Breast epithelium (tissue), 4 donors: ENCODE data around the gene TPSG1. TPM values are rescaled to one million over a fixed set of nuclear protein-coding genes. Genes with fewer than 3 reads are reported as not detected.
"Not testable (repeated sequence)": the region's sequence is repeated elsewhere in the genome, so short reads cannot be mapped to it uniquely, and the experiment has no call there.

Experiments
- DNase-seq, 2 donors: peaks; one replicate each; pipeline ENCODE4 v3.0.0-alpha.2; 2019; ENCODE audit warnings: low spot score in 2 of 2
- H3K27ac ChIP-seq, 2 donors: fragments of 200-600 bp; sonication (generic) in 1 of 2; one replicate each; pipeline ENCODE4 v1.5.1; 2016 to 2019; ENCODE audit warnings: mild to moderate bottlenecking in 1 of 2
- H3K27me3 ChIP-seq, 2 donors: fragments of 200-600 bp; sonication (generic) in 1 of 2; one replicate each; pipeline versions ENCODE4 v1.5.1 to v1.6.0; 2017 to 2019; ENCODE audit warnings: control low read depth in 1 of 2, mild to moderate bottlenecking in 1 of 2
- H3K36me3 ChIP-seq: fragments of 200-600 bp; one replicate; pipeline ENCODE4 v1.5.1; 2019
- H3K4me1 ChIP-seq, 2 donors: fragments of 200-600 bp; sonication (generic); one replicate each; pipeline ENCODE4 v1.5.1; 2016 to 2019; ENCODE audit warnings: control low read depth in 1 of 2
- H3K4me3 ChIP-seq, 3 donors: fragments of 200-600 bp; sonication (generic); 1 replicate in 2 of 3; 2 replicates in 1 of 3; pipeline ENCODE4 v1.5.1; 2016 to 2019; ENCODE audit warnings: mild to moderate bottlenecking in 3 of 3, moderate library complexity in 2 of 3
- H3K9me3 ChIP-seq, 2 donors: fragments of 200-600 bp; sonication (generic) in 1 of 2; one replicate each; pipeline ENCODE4 v1.5.1; 2016 to 2019; ENCODE audit warnings: control low read depth in 1 of 2
- CTCF ChIP-seq, 3 donors: fragments of 450-650 bp; IDR thresholded peaks; one replicate each; pipeline ENCODE4 v1.5.1; 2016 to 2017; ENCODE audit warnings: antibody characterized with exemption in 3 of 3, mild to moderate bottlenecking in 3 of 3, moderate library complexity in 3 of 3
- POLR2A ChIP-seq: fragments of 450-650 bp; IDR thresholded peaks from one replicate; pipeline ENCODE4 v1.6.1; 2016; ENCODE audit warnings: antibody characterized with exemption, mild to moderate bottlenecking, moderate library complexity
- POLR2AphosphoS5 ChIP-seq, 3 donors: sonication (generic); formaldehyde crosslinking; IDR thresholded peaks; one replicate each; pipeline ENCODE4 v1.6.1; 2017; ENCODE audit warnings: antibody characterized with exemption in 3 of 3
- intact Hi-C: fragments of 100-400 bp; cut with DNase I; formaldehyde crosslinking; loops from one replicate; pipeline ENCODE4 v1.15.1; 2023; ENCODE audit warnings: low total_unique reads
- total RNA-seq, 3 donors: library from RNA; depleted of rRNA; stranded (reverse); fragments of >200 nt; gene quantifications; one replicate each; pipeline ENCODE4 v1.1.0, GENCODE V29; 2016

Gene TPSG1
- total RNA-seq, 3 donors from 2014 or later: 0.73 to 1.8 TPM; not detected in 1

- Histone ChIP-seq H3K4me3 (no peak overlapping the region), H3K4me1 (no peaks in the 10 kb centered on the region), H3K27ac (no peak overlapping the region), H3K9me3 (peaks cover 0 to 3% of the 10 kb centered on the region in 2 donors), H3K36me3 (no peaks in the 10 kb centered on the region), H3K27me3 (peaks cover 0 to 17% of the 10 kb centered on the region in 2 donors)
- DNase-seq: no peak
- no peak for TF ChIP-seq POLR2A
- TF ChIP-seq POLR2AphosphoS5 (IDR thresholded peaks at IDR 0.05): no peak
- TF ChIP-seq CTCF (IDR thresholded peaks at IDR 0.05): no peak
- intact Hi-C loops: no loop called here
These were observed 46.3 kb upstream of the TPSG1 start for GRCh38 chr16:1271380-1271723.

- H3K27ac ChIP-seq, intact Hi-C loops, H3K36me3 ChIP-seq, H3K4me1 ChIP-seq, H3K9me3 ChIP-seq, DNase-seq, H3K4me3 ChIP-seq: not testable (repeated sequence)
- peaks cover 0 to 20% of the 10 kb centered on the region in 2 donors for H3K27me3 ChIP-seq
These were observed 44.4 kb upstream of the TPSG1 start for GRCh38 chr16:1269418-1269817.

- H3K4me1 ChIP-seq: no peaks in the 10 kb centered on the region
- intact Hi-C loops: no loop called here
- H3K4me3 ChIP-seq: no peak overlapping the region
- no peaks in the 10 kb centered on the region for H3K36me3 ChIP-seq
- DNase-seq: no peak
- H3K27ac ChIP-seq: no peak overlapping the region
- no peak for TF ChIP-seq CTCF (IDR thresholded peaks at IDR 0.05)
- no peak for TF ChIP-seq POLR2AphosphoS5 (IDR thresholded peaks at IDR 0.05)
- no peak for TF ChIP-seq POLR2A
- peaks cover 0 to 3% of the 10 kb centered on the region in 2 donors for H3K9me3 ChIP-seq
- peaks cover 0 to 44% of the 10 kb centered on the region in 2 donors for H3K27me3 ChIP-seq
These were observed 40.8 kb upstream of the TPSG1 start for GRCh38 chr16:1265826-1266225.

- intact Hi-C loops: no loop called here
- H3K9me3 ChIP-seq: peaks cover 0 to 3% of the 10 kb centered on the region in 2 donors
- no peak for DNase-seq
These were observed 40.1 kb upstream of the TPSG1 start for GRCh38 chr16:1265090-1265630.

GRCh38 chr16:1264345-1265089 is 39.4 kb upstream of the TPSG1 start:
- no peak for TF ChIP-seq CTCF (IDR thresholded peaks at IDR 0.05)
- TF ChIP-seq POLR2AphosphoS5 (IDR thresholded peaks at IDR 0.05): no peak
- no peak for TF ChIP-seq POLR2A
- H3K27ac ChIP-seq: no peak overlapping the region
- H3K27me3 ChIP-seq: peaks cover 0 to 57% of the 10 kb centered on the region in 2 donors
- no peak for DNase-seq
- peaks cover 0 to 3% of the 10 kb centered on the region in 2 donors for H3K9me3 ChIP-seq
- peaks cover 0 to 1% of the 10 kb centered on the region in 2 donors for H3K4me1 ChIP-seq
- H3K36me3 ChIP-seq: no peaks in the 10 kb centered on the region
- no peak overlapping the region for H3K4me3 ChIP-seq
- intact Hi-C loops: no loop called here

More at GRCh38 chr16:1265090-1265630, 40.1 kb upstream of the TPSG1 start:
- H3K27me3 ChIP-seq: peaks cover 0 to 50% of the 10 kb centered on the region in 2 donors
- no peak overlapping the region for H3K4me3 ChIP-seq
- no peaks in the 10 kb centered on the region for H3K36me3 ChIP-seq
- TF ChIP-seq POLR2AphosphoS5 (IDR thresholded peaks at IDR 0.05): no peak
- no peak for TF ChIP-seq POLR2A
- TF ChIP-seq CTCF (IDR thresholded peaks at IDR 0.05): no peak
- no peak overlapping the region for H3K27ac ChIP-seq
- no peaks in the 10 kb centered on the region for H3K4me1 ChIP-seq
